ENCODE data around the gene BRD3OS. TPM values are rescaled to one million over a fixed set of nuclear protein-coding genes. Genes with fewer than 3 reads are reported as not detected.

Gene BRD3OS
- polyA plus RNA-seq, 1 of the 3 experiments (the other 2 are of a cell fraction), result 23.1 TPM

- TF ChIP-seq MAX (IDR thresholded peaks at IDR 0.05; ENCODE audit: low read depth), result no peak
- no peak for TF ChIP-seq RXRA (IDR thresholded peaks at IDR 0.05; ENCODE audit: borderline replicate concordance, low read depth)
- no peak for TF ChIP-seq MXI1 (IDR thresholded peaks at IDR 0.05; ENCODE audit: low read depth, low read length)
- no peak for TF ChIP-seq EZH2phosphoT487 (IDR thresholded peaks at IDR 0.05; ENCODE audit: borderline replicate concordance, low read depth)
- TF ChIP-seq RAD21 (IDR thresholded peaks at IDR 0.05; ENCODE audit: low read length), result no peak
- TF ChIP-seq SMC3 (IDR thresholded peaks at IDR 0.05; ENCODE audit: low read depth, low read length), result no peak
- no peak for TF ChIP-seq TCF12 (IDR thresholded peaks at IDR 0.05)
- TF ChIP-seq GABPA (IDR thresholded peaks at IDR 0.05; ENCODE audit: low read depth), result no peak
- no peak for TF ChIP-seq RFX5 (IDR thresholded peaks at IDR 0.05; ENCODE audit: low read length)
- no peak for TF ChIP-seq EP300 (IDR thresholded peaks at IDR 0.05; ENCODE audit: borderline replicate concordance in 1 of 2, low read depth in 1 of 2, low read length in 1 of 2)
- no peak for TF ChIP-seq CHD2 (IDR thresholded peaks at IDR 0.05; ENCODE audit: low read length, partially characterized antibody)
- no peak for TF ChIP-seq JUND (IDR thresholded peaks at IDR 0.05)
- no peak for TF ChIP-seq TAF1 (IDR thresholded peaks at IDR 0.05; ENCODE audit: borderline replicate concordance, low read depth, low read length)
- TF ChIP-seq IRF3 (IDR thresholded peaks at IDR 0.05; ENCODE audit: low read depth, low read length), result no peak
- no peak for TF ChIP-seq NFIC (IDR thresholded peaks at IDR 0.05; ENCODE audit: borderline replicate concordance)
- TF ChIP-seq CTCF (IDR thresholded peaks at IDR 0.05), result no peak
- no peak for TF ChIP-seq MEF2A (IDR thresholded peaks at IDR 0.05; ENCODE audit: borderline replicate concordance, low read depth)
- no peak for TF ChIP-seq REST (IDR thresholded peaks at IDR 0.05; ENCODE audit: low read depth, low read length)
- no peak for TF ChIP-seq ELF1 (IDR thresholded peaks at IDR 0.05)
- DNase-seq, result peak; percentile 38
- no peaks in the 10 kb centered on the region for H3K36me3 ChIP-seq (replicated peaks in 1 of 2; ENCODE audit: control insufficient read depth in 1 of 2, insufficient read depth in 2 of 2, low read length in 1 of 2)
- no peaks in the 10 kb centered on the region for H3K27me3 ChIP-seq (ENCODE audit: insufficient read depth)
- no peaks in the 10 kb centered on the region for H3K9me2 ChIP-seq
- H4K20me1 ChIP-seq (ENCODE audit: insufficient read depth), result peaks cover 99% of the 10 kb centered on the region
- POLR2A ChIA-PET, result no interaction called here
- peaks cover 4% of the 10 kb centered on the region for H3F3A ChIP-seq (replicated peaks; ENCODE audit: insufficient read depth)
- CTCF ChIA-PET, result no interaction called here
- 86% methylated on average over 26 of the region's 37 CpGs for WGBS (ENCODE audit: low lambda C conversion rate)
- no peak overlapping the region for H3K4me2 ChIP-seq
- H2AFZ ChIP-seq (ENCODE audit: low read depth), result no peak overlapping the region
- H3K9me3 ChIP-seq, result no peaks in the 10 kb centered on the region
- no peak overlapping the region for H3K4me3 ChIP-seq (ENCODE audit: low read depth in 2 of 2, low read length in 1 of 2)
- peak overlapping the region in 1 of 2 experiments; percentile 36; a peak in 1 of 4 replicates for H3K27ac ChIP-seq (ENCODE audit: low read depth in 2 of 2, low read length in 1 of 2)
- H3K9ac ChIP-seq, result no peak overlapping the region
- H3K79me2 ChIP-seq (ENCODE audit: insufficient read depth), result peaks cover 100% of the 10 kb centered on the region
- peaks cover 0 to 39% of the 10 kb centered on the region in 2 experiments; a peak in 1 of 4 replicates for H3K4me1 ChIP-seq (ENCODE audit: control insufficient read depth in 1 of 2, insufficient read depth in 2 of 2, low read depth in 1 of 2, low read length in 1 of 2)
Measured at GRCh38 chr9:133979273-133979920, 45.9 kb upstream of the BRD3OS start.
